Fibroblast of skin of back (primary cell): ENCODE results near the gene CAPN12.

Experiments
- DNase-seq: peaks from one replicate; pipeline ENCODE4 v3.0.0-alpha.2; 2013

CAPN12 gene

GRCh38 chr19:38737921-38738737, 6.1 kb downstream of the CAPN12 start:
- no peak for DNase-seq

- DNase-seq = peak; percentile 0
Measured at GRCh38 chr19:38737281-38737865, 6.9 kb downstream of the CAPN12 start.

GRCh38 chr19:38736413-38737280, 7.6 kb downstream of the CAPN12 start:
- DNase-seq = peak; percentile 40

GRCh38 chr19:38736036-38736412, 8.2 kb downstream of the CAPN12 start:
- peak; percentile 23 for DNase-seq

GRCh38 chr19:38735257-38735686, 9.0 kb downstream of the CAPN12 start:
- DNase-seq = no peak

- DNase-seq = peak; percentile 46
Measured at GRCh38 chr19:38734426-38735256, 9.6 kb downstream of the CAPN12 start.

GRCh38 chr19:38734176-38734425, 10.2 kb downstream of the CAPN12 start:
- no peak for DNase-seq

GRCh38 chr19:38733493-38734175, 10.6 kb downstream of the CAPN12 start:
- peak; percentile 31 for DNase-seq

GRCh38 chr19:38733241-38733492, 11.1 kb downstream of the CAPN12 start:
- no peak for DNase-seq

GRCh38 chr19:38731654-38732301, 12.5 kb downstream of the CAPN12 start:
- no peak for DNase-seq

- no peak for DNase-seq
Measured at GRCh38 chr19:38730731-38731589, 13.3 kb downstream of the CAPN12 start.

GRCh38 chr19:38730470-38730730, 13.9 kb downstream of the CAPN12 start:
- DNase-seq = no peak

- peak; percentile 61 for DNase-seq
Measured at GRCh38 chr19:38729653-38730469, 14.4 kb downstream of the CAPN12 start.

GRCh38 chr19:38728752-38729541, 15.3 kb downstream of the CAPN12 start:
- no peak for DNase-seq

GRCh38 chr19:38727868-38728660, 16.2 kb downstream of the CAPN12 start:
- peak; percentile 42 for DNase-seq

- no peak for DNase-seq
Measured at GRCh38 chr19:38727306-38727867, 16.9 kb downstream of the CAPN12 start.

GRCh38 chr19:38726761-38727301, 17.4 kb downstream of the CAPN12 start:
- DNase-seq = no peak

- DNase-seq = no peak
Measured at GRCh38 chr19:38726284-38726673, 18.0 kb downstream of the CAPN12 start.
